ENCODE data around the gene CAMK2A.

The CAMK2A gene

GRCh38 chr5:150289551-150290390 lies at the start of gene CAMK2A:
TSS of gene CAMK2A (minus strand) at chr5:150289773. CDS start at chr5:150289625, 148 bp downstream.
- DNase-seq (ENCODE audit: low read depth) = no peak

GRCh38 chr5:150339165-150339564 lies 49.6 kb upstream of the CAMK2A start:
- no peak for DNase-seq (ENCODE audit: low read depth)

GRCh38 chr5:150338546-150338945 lies 49.0 kb upstream of the CAMK2A start:
- DNase-seq (ENCODE audit: low read depth) = no peak

GRCh38 chr5:150335778-150336177 lies 46.2 kb upstream of the CAMK2A start:
- DNase-seq (ENCODE audit: low read depth) = no peak

GRCh38 chr5:150333400-150333799 lies 43.8 kb upstream of the CAMK2A start:
- no peak for DNase-seq (ENCODE audit: low read depth)

GRCh38 chr5:150329881-150330876 lies 40.6 kb upstream of the CAMK2A start:
- DNase-seq (ENCODE audit: low read depth) = no peak

- DNase-seq (ENCODE audit: low read depth) = no peak
Measured at GRCh38 chr5:150329038-150329437, 39.5 kb upstream of the CAMK2A start.

- no peak for DNase-seq (ENCODE audit: low read depth)
Measured at GRCh38 chr5:150328515-150328914, 38.9 kb upstream of the CAMK2A start.

GRCh38 chr5:150327139-150327538 lies 37.6 kb upstream of the CAMK2A start:
- no peak for DNase-seq (ENCODE audit: low read depth)

- no peak for DNase-seq (ENCODE audit: low read depth)
Measured at GRCh38 chr5:150326707-150327106, 37.1 kb upstream of the CAMK2A start.

GRCh38 chr5:150325426-150325825 lies 35.9 kb upstream of the CAMK2A start:
- DNase-seq (ENCODE audit: low read depth) = no peak

- DNase-seq (ENCODE audit: low read depth) = no peak
Measured at GRCh38 chr5:150323819-150324218, 34.2 kb upstream of the CAMK2A start.

- DNase-seq (ENCODE audit: low read depth) = no peak
Measured at GRCh38 chr5:150323092-150323491, 33.5 kb upstream of the CAMK2A start.

- DNase-seq (ENCODE audit: low read depth) = no peak
Measured at GRCh38 chr5:150322202-150322601, 32.6 kb upstream of the CAMK2A start.

- DNase-seq (ENCODE audit: low read depth) = no peak
Measured at GRCh38 chr5:150321784-150322183, 32.2 kb upstream of the CAMK2A start.

GRCh38 chr5:150321211-150321610 lies 31.6 kb upstream of the CAMK2A start:
- DNase-seq (ENCODE audit: low read depth) = no peak

- DNase-seq (ENCODE audit: low read depth) = no peak
Measured at GRCh38 chr5:150320044-150320613, 30.6 kb upstream of the CAMK2A start.

- DNase-seq (ENCODE audit: low read depth) = no peak
Measured at GRCh38 chr5:150319484-150319790, 29.9 kb upstream of the CAMK2A start.

GRCh38 chr5:150318613-150319483 lies 29.3 kb upstream of the CAMK2A start:
- DNase-seq (ENCODE audit: low read depth) = no peak

- no peak for DNase-seq (ENCODE audit: low read depth)
Measured at GRCh38 chr5:150317048-150318003, 27.8 kb upstream of the CAMK2A start.

Data from activated T-cell treated with anti-CD3 and anti-CD28 coated beads for 1 hour (primary cell).